Activated naive CD8-positive, alpha-beta T cell treated with anti-CD3 and anti-CD28 coated beads for 36 hours (primary cell): ENCODE results near the gene JPT1. TPM values are rescaled to one million over a fixed set of nuclear protein-coding genes. Genes with fewer than 3 reads are reported as not detected.

Experiments
- DNase-seq: peaks from one replicate; pipeline ENCODE4 v3.0.0; 2021
- H3K27ac Mint-ChIP-seq: one replicate; pipeline ENCODE4 v1.8.0; 2022; ENCODE audit warnings: mild to moderate bottlenecking, moderate library complexity, mixed read lengths
- H3K27me3 Mint-ChIP-seq: one replicate; pipeline ENCODE4 v1.8.0; 2022; ENCODE audit warnings: mild to moderate bottlenecking, mixed read lengths
- H3K36me3 Mint-ChIP-seq: one replicate; pipeline ENCODE4 v1.8.0; 2021; ENCODE audit warnings: mild to moderate bottlenecking, mixed read lengths
- H3K4me1 Mint-ChIP-seq: one replicate; pipeline ENCODE4 v1.8.0; 2021; ENCODE audit warnings: mixed read lengths
- H3K4me3 Mint-ChIP-seq: one replicate; pipeline ENCODE4 v1.8.0; 2022; ENCODE audit warnings: mild to moderate bottlenecking, moderate library complexity, mixed read lengths
- H3K9me3 Mint-ChIP-seq: one replicate; pipeline ENCODE4 v1.8.0; 2022; ENCODE audit warnings: mixed read lengths
- total RNA-seq, 2 experiments: library from RNA; stranded (reverse); gene quantifications; one replicate each; pipeline ENCODE4 v1.2.3, GENCODE V29; 2021

JPT1 gene, protein sequence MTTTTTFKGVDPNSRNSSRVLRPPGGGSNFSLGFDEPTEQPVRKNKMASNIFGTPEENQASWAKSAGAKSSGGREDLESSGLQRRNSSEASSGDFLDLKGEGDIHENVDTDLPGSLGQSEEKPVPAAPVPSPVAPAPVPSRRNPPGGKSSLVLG
- total RNA-seq, result 100 to 1,000 TPM; 245 to 250 TPM

DNA sequence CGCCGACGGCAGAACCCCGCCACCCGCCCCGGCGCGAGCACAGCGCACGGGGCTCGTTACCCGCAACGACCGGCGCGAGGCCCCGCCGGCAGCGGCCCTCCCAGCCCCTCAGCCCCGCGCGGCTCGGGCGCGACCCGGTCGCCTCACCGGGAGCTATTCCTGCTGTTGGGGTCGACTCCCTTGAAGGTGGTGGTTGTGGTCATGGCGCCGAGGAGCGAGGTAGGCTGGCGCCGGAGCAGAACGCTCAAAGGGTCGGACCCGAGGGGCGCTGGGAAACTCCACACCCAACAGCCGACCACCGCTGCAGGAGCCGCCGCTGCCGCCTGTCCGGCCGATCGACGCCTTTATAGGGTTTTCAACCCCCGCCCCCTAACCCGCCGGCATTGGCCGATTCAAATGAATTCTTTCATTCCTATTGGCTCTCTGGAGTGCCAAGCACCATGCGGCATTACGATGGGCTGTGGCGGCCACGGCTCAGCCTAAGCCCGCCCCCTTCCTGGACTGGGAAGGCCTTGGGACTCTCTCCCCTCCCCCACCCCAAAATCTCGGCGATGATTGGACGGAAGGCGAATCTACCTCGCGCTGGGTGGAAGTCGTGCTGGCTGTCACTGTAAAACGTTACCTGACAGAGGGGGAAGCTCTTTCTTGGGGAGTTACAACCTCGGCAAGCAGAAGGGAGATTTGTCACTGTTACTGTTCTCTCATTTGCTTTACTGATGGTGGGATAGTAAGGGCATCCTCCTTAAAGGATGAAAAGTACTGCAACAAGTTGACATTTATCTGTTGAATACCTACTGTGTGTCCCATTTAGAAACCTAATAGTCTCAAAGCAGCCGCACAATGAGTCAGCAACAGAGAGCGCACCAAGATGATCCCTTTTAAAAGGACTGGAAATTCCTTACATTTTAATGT is at the start of gene JPT1:
JPT1 (minus strand) TSS at position 318 of the 912 bp plus-strand sequence; CDS start at position 203, 115 bp downstream.
- Mint-ChIP-seq H3K9me3 (no peaks in the 10 kb centered on the region), H3K27me3 (peaks cover 3% of the 10 kb centered on the region), H3K36me3 (peaks cover 16% of the 10 kb centered on the region), H3K4me3 (peak within 1 kb of the TSS; percentile 95), H3K27ac (peak within 1 kb of the TSS; percentile 88), H3K4me1 (peaks cover 31% of the 10 kb centered on the region)
- DNase-seq, result peak; percentile 97

DNA sequence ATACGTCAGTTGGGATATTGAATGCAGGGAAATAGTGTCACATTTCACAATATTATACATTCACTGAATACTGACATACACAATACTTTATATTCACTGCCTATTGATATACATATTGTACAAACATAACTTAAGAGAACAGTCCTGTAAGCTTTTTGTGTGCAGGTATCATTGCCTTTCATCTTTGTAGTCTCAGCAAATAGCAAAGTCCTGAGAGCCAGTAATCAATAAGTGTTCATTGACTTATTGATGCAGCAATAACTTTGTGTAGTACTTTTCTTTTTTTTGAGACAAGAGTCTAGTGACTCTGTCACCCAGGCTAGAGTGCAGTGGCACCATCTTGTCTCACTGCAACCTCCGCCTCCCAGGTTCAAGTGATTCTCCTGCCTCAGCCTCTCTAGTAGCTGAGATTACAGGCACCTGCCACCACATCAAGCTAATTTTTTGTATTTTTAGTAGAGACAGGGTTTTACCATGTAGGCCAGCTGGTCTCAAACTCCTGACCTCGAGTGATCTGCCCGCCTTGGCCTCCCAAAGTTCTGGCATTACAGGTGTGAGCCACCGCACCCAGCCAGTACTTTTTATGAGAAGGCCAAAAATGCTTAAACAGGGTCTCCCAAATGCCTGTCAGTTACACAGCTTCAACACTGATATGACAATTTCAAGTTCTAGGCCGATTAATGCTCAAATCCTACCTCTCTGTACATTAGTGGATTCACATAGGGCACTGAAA is 45.7 kb upstream of the JPT1 start:
- Mint-ChIP-seq H3K4me1 (no peaks in the 10 kb centered on the region), H3K9me3 (no peaks in the 10 kb centered on the region), H3K4me3 (no peak overlapping the region), H3K36me3 (no peaks in the 10 kb centered on the region), H3K27me3 (no peaks in the 10 kb centered on the region), H3K27ac (no peak overlapping the region)
- DNase-seq, result no peak

DNA sequence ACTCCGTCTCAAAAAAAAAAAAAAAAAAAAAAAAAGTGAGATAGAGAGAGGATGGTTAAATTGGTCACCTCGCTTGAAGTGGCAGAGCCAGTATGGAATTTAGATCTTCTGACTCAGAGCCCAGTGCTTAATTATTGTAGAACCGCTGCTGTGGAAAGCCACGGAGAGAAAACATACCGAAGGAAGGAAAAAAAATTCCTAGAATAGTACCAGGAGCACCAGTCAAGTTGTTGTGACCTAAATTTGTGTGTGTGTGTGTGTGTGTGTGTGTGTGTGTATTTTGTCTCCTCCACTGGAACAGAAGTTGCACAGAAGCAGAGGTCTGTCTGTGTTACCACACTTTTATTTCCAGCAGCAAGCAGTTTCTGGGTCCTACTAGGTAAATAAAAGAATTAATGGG is 40.6 kb upstream of the JPT1 start:
- H3K4me3 Mint-ChIP-seq, result no peak overlapping the region
- no peaks in the 10 kb centered on the region for H3K9me3 Mint-ChIP-seq
- H3K27ac Mint-ChIP-seq, result no peak overlapping the region
- H3K4me1 Mint-ChIP-seq, result no peaks in the 10 kb centered on the region
- no peak for DNase-seq
- no peaks in the 10 kb centered on the region for H3K36me3 Mint-ChIP-seq
- no peaks in the 10 kb centered on the region for H3K27me3 Mint-ChIP-seq

DNA sequence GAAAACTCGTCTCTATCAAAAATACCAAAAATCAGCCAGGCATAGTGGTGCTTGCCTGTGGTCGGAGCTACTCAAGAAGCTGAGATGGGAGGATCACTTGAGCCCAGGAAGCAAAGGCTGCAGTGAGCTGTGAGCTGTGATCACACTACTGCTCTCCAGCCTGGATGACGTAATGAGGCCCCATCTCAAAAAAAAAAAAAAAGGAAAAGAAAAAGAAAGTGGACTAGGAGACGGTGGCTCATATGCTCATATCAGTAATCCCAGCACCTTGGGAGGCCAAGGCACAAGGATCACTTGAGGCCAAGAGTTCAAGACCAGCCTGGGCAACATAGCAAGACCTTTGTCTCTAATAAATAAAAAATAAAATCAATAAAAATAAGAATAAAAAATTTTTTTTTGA is 37.3 kb upstream of the JPT1 start:
- Mint-ChIP-seq H3K27ac (no peak overlapping the region), H3K36me3 (no peaks in the 10 kb centered on the region), H3K9me3 (no peaks in the 10 kb centered on the region), H3K4me1 (peaks cover 10% of the 10 kb centered on the region), H3K4me3 (no peak overlapping the region), H3K27me3 (no peaks in the 10 kb centered on the region)
- no peak for DNase-seq

- Mint-ChIP-seq H3K27me3 (no peaks in the 10 kb centered on the region), H3K4me1 (peaks cover 17% of the 10 kb centered on the region), H3K27ac (no peak overlapping the region), H3K36me3 (no peaks in the 10 kb centered on the region), H3K9me3 (no peaks in the 10 kb centered on the region), H3K4me3 (no peak overlapping the region)
- no peak for DNase-seq
Observed at GRCh38 chr17:75188614-75189013, 34.3 kb upstream of the JPT1 start.

DNA sequence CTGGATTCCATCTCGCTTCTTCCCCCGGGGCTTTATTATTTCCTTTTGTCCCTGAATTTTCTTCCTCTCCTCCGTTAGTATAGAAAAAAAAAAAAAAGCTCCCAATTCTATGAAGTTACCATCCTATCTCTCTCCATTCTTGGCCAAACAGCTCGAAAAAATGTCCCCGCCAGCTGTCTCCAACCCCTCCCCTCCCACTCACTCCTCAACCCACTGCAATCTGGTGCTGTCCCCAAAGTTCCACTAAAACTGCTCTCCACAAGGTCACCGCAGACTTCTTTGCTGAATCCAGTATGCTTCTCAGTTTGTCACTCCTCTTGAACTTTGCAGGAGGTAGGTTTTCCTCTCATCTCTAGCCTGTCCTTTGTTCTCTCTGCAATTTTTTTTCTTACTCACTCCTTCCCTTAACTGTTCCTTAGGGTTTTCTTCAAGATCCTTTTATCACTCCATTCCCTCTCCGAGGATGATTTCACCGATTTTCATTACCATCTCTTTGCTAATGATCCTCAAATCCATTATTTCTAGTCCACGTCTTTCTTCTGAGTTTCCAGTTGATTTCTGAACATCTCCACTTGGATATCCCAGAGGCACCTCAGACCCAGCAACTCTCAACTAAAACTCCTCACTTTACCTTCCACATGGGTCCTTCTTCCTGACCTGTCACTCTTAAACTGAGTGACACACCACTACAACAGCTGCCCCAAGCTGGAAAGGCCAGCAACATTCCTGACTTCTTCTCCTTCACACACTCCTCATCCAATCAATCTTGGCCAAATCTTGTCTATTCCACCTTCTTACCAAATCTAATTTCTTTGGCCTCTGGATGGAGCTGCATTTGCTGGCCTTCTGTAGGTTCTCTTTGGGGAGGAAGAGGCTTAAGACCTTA is 29.9 kb upstream of the JPT1 start:
- H3K4me3 Mint-ChIP-seq, result peak overlapping the region; percentile 22
- peaks cover 26% of the 10 kb centered on the region for H3K4me1 Mint-ChIP-seq
- H3K36me3 Mint-ChIP-seq, result peaks cover 19% of the 10 kb centered on the region
- H3K9me3 Mint-ChIP-seq, result no peaks in the 10 kb centered on the region
- H3K27ac Mint-ChIP-seq, result peak overlapping the region; percentile 95
- H3K27me3 Mint-ChIP-seq, result no peaks in the 10 kb centered on the region
- no peak for DNase-seq

DNA sequence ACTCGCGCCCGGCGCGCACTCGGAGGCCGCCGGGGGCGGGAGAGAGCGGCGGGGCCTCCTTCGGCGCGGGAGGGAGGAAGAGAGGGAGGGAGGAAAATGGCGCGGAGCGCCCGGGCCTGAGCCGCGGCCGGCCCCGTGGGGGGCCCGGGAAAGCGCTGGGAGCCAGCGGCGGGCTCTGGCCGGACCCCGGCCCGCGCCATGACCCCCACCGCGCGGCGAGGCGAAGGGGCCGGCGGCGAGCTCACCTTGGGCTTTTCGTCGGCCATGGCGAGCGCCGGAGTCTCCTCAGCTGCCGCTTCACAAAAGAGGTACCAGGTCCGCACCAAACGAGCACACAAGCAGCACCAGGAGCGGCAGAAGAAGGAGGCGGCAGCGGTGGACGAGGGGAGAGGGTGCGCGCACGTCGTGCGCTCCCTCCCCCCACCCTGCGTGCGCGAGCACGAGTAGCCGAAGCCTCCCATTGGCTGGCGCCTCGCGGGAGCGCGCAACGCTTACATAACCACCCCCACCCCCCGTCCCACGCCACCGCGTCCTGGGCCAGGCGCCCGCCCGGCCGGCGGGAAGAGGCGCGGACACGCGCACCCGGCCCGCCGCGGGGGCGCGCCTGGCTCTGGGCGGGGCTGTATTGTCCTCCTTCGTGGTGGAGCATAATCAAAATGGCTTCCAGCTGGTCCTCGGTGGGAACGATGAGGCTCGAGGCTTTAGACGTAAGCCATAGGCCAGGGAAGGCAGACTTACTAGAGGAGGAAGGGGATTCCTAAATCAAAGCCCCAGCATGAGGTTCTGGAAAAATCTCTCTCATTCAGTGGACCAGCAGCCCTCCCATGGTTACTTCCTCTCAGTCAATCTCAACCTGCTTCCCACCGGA is 28.5 kb upstream of the JPT1 start, which contains the start of gene SUMO2:
SUMO2 (minus strand) TSS at position 391 of the 868 bp plus-strand sequence; CDS start at position 266, 125 bp downstream.
- peaks cover 21% of the 10 kb centered on the region for H3K36me3 Mint-ChIP-seq
- peaks cover 28% of the 10 kb centered on the region for H3K4me1 Mint-ChIP-seq
- H3K27ac Mint-ChIP-seq, result peak within 1 kb of the TSS; percentile 95
- no peaks in the 10 kb centered on the region for H3K9me3 Mint-ChIP-seq
- H3K4me3 Mint-ChIP-seq, result peak within 1 kb of the TSS; percentile 95
- H3K27me3 Mint-ChIP-seq, result no peaks in the 10 kb centered on the region
- DNase-seq, result peak; percentile 96

GRCh38 chr17:75182319-75182568 is 27.9 kb upstream of the JPT1 start:
- DNase-seq, result no peak
- H3K27ac Mint-ChIP-seq, result peak overlapping the region; percentile 81
- no peaks in the 10 kb centered on the region for H3K9me3 Mint-ChIP-seq
- H3K4me3 Mint-ChIP-seq, result peak overlapping the region; percentile 95
- peaks cover 21% of the 10 kb centered on the region for H3K36me3 Mint-ChIP-seq
- peaks cover 28% of the 10 kb centered on the region for H3K4me1 Mint-ChIP-seq
- H3K27me3 Mint-ChIP-seq, result no peaks in the 10 kb centered on the region

GRCh38 chr17:75181608-75182318 is 27.5 kb upstream of the JPT1 start:
- Mint-ChIP-seq H3K36me3 (peaks cover 23% of the 10 kb centered on the region), H3K27ac (peak overlapping the region; percentile 81), H3K9me3 (no peaks in the 10 kb centered on the region), H3K4me1 (peaks cover 28% of the 10 kb centered on the region), H3K4me3 (peak overlapping the region; percentile 95), H3K27me3 (no peaks in the 10 kb centered on the region)
- peak; percentile 49 for DNase-seq

DNA sequence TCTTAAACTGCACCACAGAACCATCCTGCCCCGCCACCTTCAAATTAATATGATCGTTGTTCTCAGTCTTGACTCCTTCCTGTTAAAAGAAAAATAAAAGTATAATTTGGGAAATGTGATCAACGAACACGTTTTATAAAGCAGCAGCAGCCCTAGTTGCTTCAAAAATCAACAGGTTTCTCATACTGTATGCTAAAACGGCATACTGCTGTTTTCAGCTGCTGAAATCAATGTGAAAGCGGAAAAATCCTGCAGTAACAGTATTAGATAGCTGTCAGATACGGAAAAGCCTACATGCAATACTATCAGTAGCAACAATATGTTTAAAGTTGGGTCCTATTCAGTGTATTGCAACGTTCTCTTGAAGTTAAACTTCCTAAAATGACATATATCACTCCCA is 26.8 kb upstream of the JPT1 start:
- H3K4me3 Mint-ChIP-seq, result peak overlapping the region; percentile 95
- peak overlapping the region; percentile 81 for H3K27ac Mint-ChIP-seq
- no peak for DNase-seq
- H3K9me3 Mint-ChIP-seq, result no peaks in the 10 kb centered on the region
- no peaks in the 10 kb centered on the region for H3K27me3 Mint-ChIP-seq
- peaks cover 28% of the 10 kb centered on the region for H3K36me3 Mint-ChIP-seq
- peaks cover 28% of the 10 kb centered on the region for H3K4me1 Mint-ChIP-seq

DNA sequence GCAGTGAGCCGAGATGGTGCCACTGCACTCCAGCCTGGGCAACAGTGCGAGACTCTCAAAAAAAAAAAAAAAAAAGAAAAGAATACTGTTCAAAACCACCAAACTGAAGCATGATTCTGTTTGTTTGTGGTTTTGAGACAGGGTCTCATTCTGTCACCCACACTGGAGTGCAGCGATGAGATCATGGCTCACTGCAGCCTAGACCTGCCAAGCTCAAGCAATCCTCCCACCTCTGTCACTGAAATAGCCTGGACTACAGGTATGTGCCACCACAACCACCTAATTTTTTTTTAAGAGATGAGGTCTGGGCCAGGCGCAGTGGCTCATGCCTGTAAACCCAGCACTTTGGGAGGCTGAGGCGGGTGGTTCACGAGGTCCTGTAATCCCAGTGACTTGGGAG is 24.1 kb upstream of the JPT1 start:
- peaks cover 43% of the 10 kb centered on the region for H3K36me3 Mint-ChIP-seq
- no peak for DNase-seq
- H3K4me1 Mint-ChIP-seq, result peaks cover 26% of the 10 kb centered on the region
- no peak overlapping the region for H3K4me3 Mint-ChIP-seq
- no peaks in the 10 kb centered on the region for H3K27me3 Mint-ChIP-seq
- no peak overlapping the region for H3K27ac Mint-ChIP-seq
- no peaks in the 10 kb centered on the region for H3K9me3 Mint-ChIP-seq

- no peak for DNase-seq
- Mint-ChIP-seq H3K4me1 (peaks cover 33% of the 10 kb centered on the region), H3K36me3 (peaks cover 51% of the 10 kb centered on the region), H3K4me3 (no peak overlapping the region), H3K27me3 (no peaks in the 10 kb centered on the region), H3K27ac (no peak overlapping the region), H3K9me3 (no peaks in the 10 kb centered on the region)
Observed at GRCh38 chr17:75176625-75177024, 22.3 kb upstream of the JPT1 start.

DNA sequence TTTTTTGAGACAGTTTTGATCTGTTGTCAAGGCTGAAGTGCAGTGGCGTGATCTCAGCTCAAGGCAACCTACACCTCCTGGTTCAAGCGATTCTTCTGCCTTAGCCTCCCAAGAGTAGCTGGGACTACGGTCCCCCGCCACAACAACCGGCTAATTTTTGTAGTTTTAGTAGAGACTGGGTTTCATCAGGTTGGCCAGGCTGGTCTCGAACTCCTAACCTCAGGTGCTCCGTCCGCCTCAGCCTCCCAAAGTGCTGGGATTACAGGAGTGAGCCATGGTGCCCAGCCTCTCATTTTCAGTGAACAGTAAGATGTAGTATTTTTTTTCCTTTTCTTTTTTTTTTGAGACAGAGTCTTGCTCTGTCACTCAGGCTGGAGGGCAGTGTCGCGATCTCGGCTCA is 20.7 kb upstream of the JPT1 start:
- Mint-ChIP-seq H3K9me3 (no peaks in the 10 kb centered on the region), H3K4me3 (peak overlapping the region; percentile 22), H3K27ac (no peak overlapping the region), H3K27me3 (no peaks in the 10 kb centered on the region), H3K36me3 (peaks cover 40% of the 10 kb centered on the region), H3K4me1 (peaks cover 30% of the 10 kb centered on the region)
- no peak for DNase-seq
